ENCODE results near the gene LSAMP.

Gene LSAMP

DNA sequence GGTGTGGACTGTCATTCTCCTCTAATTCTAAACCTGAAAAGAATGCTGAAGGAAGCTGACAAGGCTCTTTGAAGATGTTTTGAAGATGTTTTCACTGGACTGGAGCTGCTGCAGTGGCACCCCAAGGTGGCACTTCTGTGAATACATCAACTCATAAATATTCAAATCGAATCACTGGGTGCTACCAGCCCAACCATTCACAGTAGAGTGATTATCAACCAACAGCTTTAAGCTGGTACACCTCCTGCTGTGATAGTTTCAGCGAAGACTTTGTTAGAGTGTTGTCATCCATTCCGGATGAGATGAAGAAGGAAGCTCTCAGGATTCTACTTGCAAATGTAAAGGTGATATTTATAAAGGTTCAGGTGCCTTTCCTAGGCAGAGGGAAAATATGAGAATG is 106.6 kb downstream of the LSAMP start:
- DNase-seq (ENCODE audit: low read depth in 1 of 2, low spot score in 1 of 2), result no peak
- no peak for TF ChIP-seq JUND (IDR thresholded peaks at IDR 0.05; ENCODE audit: low read depth)
- in situ Hi-C loops (cut with HindIII; ENCODE audit: low pct_unique_long_range_greater_than_20kb, low sequenced_read_pairs), result no loop called here

- no peak for TF ChIP-seq JUND (IDR thresholded peaks at IDR 0.05; ENCODE audit: low read depth)
- no peak for DNase-seq (ENCODE audit: low read depth in 1 of 2, low spot score in 1 of 2)
- in situ Hi-C loops (cut with HindIII; ENCODE audit: low pct_unique_long_range_greater_than_20kb, low sequenced_read_pairs), result no loop called here
These were observed 108.1 kb downstream of the LSAMP start for GRCh38 chr3:116337229-116337628.

GRCh38 chr3:116331380-116331779 is 113.9 kb downstream of the LSAMP start:
- no peak for DNase-seq (ENCODE audit: low read depth in 1 of 2, low spot score in 1 of 2)
- TF ChIP-seq JUND (IDR thresholded peaks at IDR 0.05; ENCODE audit: low read depth), result no peak
- in situ Hi-C loops (cut with HindIII; ENCODE audit: low pct_unique_long_range_greater_than_20kb, low sequenced_read_pairs), result no loop called here

- no peak for DNase-seq (ENCODE audit: low read depth in 1 of 2, low spot score in 1 of 2)
- in situ Hi-C loops (cut with HindIII; ENCODE audit: low pct_unique_long_range_greater_than_20kb, low sequenced_read_pairs), result no loop called here
- TF ChIP-seq JUND (IDR thresholded peaks at IDR 0.05; ENCODE audit: low read depth), result no peak
These were observed 122.4 kb downstream of the LSAMP start for GRCh38 chr3:116322750-116323375.

- DNase-seq (ENCODE audit: low read depth in 1 of 2, low spot score in 1 of 2), result no peak
- TF ChIP-seq JUND (IDR thresholded peaks at IDR 0.05; ENCODE audit: low read depth), result no peak
- in situ Hi-C loops (cut with HindIII; ENCODE audit: low pct_unique_long_range_greater_than_20kb, low sequenced_read_pairs), result no loop called here
These were observed 126.9 kb downstream of the LSAMP start for GRCh38 chr3:116318370-116318769.

GRCh38 chr3:116316771-116317170 is 128.5 kb downstream of the LSAMP start:
- in situ Hi-C loops (cut with HindIII; ENCODE audit: low pct_unique_long_range_greater_than_20kb, low sequenced_read_pairs), result no loop called here

DNA sequence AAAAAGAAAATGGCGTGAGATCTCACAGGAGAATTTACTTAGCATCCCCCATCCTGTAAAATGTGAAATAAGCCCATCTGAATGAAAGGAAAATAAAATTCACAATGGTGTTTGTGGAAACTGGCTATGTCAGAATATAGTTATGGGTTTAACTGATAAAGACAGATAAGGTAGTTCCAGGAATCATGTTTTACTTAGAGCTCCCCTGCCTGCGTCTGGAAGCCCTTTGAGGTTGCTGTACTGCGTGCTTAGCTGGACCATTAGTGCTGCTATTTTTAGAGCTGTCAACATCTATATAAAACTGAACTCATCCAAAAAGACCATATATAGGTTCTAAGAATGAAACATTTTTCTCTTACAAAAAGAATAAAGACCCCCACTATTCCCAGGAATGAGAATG is 130.8 kb downstream of the LSAMP start:
- TF ChIP-seq JUND (IDR thresholded peaks at IDR 0.05; ENCODE audit: low read depth), result no peak
- in situ Hi-C loops (cut with HindIII; ENCODE audit: low pct_unique_long_range_greater_than_20kb, low sequenced_read_pairs), result no loop called here
- DNase-seq (ENCODE audit: low read depth in 1 of 2, low spot score in 1 of 2), result no peak

More at GRCh38 chr3:116316771-116317170, 128.5 kb downstream of the LSAMP start:
- TF ChIP-seq JUND (IDR thresholded peaks at IDR 0.05; ENCODE audit: low read depth), result no peak
- no peak for DNase-seq (ENCODE audit: low read depth in 1 of 2, low spot score in 1 of 2)

DNA sequence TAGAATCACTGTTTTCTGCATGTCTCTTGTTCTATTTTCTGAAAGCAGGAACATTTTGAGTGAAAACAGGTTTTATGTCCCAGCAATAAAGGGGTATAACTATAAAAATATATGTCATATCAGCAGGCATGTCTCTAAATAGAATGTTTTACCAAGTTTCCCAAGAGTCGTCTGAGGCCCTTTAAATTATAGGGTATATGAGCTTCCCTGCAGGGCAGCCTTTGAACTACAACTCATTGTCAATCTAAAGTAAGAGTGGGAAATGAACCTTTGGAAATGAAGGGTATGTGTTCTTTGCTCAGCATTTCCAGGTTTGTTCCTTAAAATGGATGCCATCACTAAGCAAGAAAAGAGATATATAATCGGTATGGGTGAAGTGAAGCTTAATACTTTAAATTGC is 138.6 kb downstream of the LSAMP start:
- no peak for DNase-seq (ENCODE audit: low read depth in 1 of 2, low spot score in 1 of 2)
- in situ Hi-C loops (cut with HindIII; ENCODE audit: low pct_unique_long_range_greater_than_20kb, low sequenced_read_pairs), result no loop called here
- TF ChIP-seq JUND (IDR thresholded peaks at IDR 0.05; ENCODE audit: low read depth), result no peak

- no peak for TF ChIP-seq JUND (IDR thresholded peaks at IDR 0.05; ENCODE audit: low read depth)
- DNase-seq (ENCODE audit: low read depth in 1 of 2, low spot score in 1 of 2), result no peak
- in situ Hi-C loops (cut with HindIII; ENCODE audit: low pct_unique_long_range_greater_than_20kb, low sequenced_read_pairs), result no loop called here
These were observed 139.1 kb downstream of the LSAMP start for GRCh38 chr3:116306149-116306548.

GRCh38 chr3:116302087-116302747 is 143.1 kb downstream of the LSAMP start:
- TF ChIP-seq JUND (IDR thresholded peaks at IDR 0.05; ENCODE audit: low read depth), result no peak
- no peak for DNase-seq (ENCODE audit: low read depth in 1 of 2, low spot score in 1 of 2)
- in situ Hi-C loops (cut with HindIII; ENCODE audit: low pct_unique_long_range_greater_than_20kb, low sequenced_read_pairs), result no loop called here

DNA sequence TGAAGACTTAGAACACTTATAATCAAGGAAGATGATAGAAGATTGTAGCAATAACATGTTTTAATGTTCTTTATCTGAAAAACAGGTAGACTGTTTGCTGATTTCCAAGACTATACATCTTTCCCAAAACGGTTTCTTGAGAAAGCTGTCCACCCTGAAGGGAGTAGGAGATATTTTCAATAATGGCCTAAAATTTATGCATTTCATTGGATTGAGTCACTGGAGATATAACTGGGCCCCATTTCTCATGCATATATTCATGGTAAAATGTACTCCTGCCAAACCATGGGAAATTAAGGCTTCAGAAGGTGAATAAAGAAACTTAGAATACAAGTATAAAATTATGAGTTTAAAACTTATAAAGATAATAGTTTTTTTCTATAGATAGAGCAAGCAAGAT is 143.9 kb downstream of the LSAMP start:
- no peak for TF ChIP-seq JUND (IDR thresholded peaks at IDR 0.05; ENCODE audit: low read depth)
- in situ Hi-C loops (cut with HindIII; ENCODE audit: low pct_unique_long_range_greater_than_20kb, low sequenced_read_pairs), result no loop called here
- DNase-seq (ENCODE audit: low read depth in 1 of 2, low spot score in 1 of 2), result no peak

DNA sequence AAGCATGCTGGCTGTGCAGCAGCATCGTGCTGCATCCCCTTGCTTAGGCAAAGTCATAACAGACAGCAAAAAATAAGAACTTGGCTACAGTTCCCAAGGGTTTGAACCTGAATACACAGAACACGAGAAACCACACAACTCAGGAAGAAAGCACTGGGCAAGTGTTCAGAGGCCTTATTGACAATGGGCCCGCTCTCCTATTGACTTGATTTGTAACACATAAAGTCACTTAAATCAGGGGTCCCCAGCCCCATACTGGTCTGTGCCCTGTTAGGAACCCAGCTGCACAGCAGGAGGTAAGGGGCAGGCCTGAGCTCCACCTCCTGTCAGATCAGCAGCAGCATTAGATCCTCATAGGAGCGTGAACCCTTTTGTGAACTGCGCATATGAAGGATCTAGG is 145.1 kb downstream of the LSAMP start:
- no peak for TF ChIP-seq JUND (IDR thresholded peaks at IDR 0.05; ENCODE audit: low read depth)
- no peak for DNase-seq (ENCODE audit: low read depth in 1 of 2, low spot score in 1 of 2)
- in situ Hi-C loops (cut with HindIII; ENCODE audit: low pct_unique_long_range_greater_than_20kb, low sequenced_read_pairs), result no loop called here

DNA sequence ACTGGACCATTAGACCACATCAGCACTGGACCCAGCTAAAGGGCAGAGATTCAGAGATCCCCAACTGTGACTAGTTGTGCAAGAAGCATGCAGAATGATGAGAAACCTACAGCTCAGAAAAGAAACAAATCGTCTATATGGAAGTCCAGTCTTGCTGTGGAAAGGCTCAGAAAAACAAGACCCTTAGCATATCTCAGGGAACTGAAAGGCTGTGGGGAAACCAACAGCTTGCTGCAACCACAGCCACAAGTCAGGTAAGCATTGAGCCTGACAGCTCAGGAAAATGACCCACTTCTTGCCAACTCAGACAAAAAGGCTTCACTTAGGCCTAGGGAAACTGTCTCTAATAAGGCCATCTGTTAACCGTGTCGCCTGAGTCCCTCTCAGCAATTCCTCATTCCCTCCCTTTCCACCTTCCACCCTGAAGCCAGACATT is 145.6 kb downstream of the LSAMP start:
- DNase-seq (ENCODE audit: low read depth in 1 of 2, low spot score in 1 of 2), result no peak
- TF ChIP-seq JUND (IDR thresholded peaks at IDR 0.05; ENCODE audit: low read depth), result no peak
- in situ Hi-C loops (cut with HindIII; ENCODE audit: low pct_unique_long_range_greater_than_20kb, low sequenced_read_pairs), result no loop called here

GRCh38 chr3:116298151-116298550 is 147.1 kb downstream of the LSAMP start:
- TF ChIP-seq JUND (IDR thresholded peaks at IDR 0.05; ENCODE audit: low read depth), result no peak
- DNase-seq (ENCODE audit: low read depth in 1 of 2, low spot score in 1 of 2), result no peak
- in situ Hi-C loops (cut with HindIII; ENCODE audit: low pct_unique_long_range_greater_than_20kb, low sequenced_read_pairs), result no loop called here

Data from T47D (cell line).